ENCODE results near the gene C1orf115.
A peak's percentile ranks its signal among the peaks of the same experiment; 100 is the strongest.
"Not testable (repeated sequence)": the region's sequence is repeated elsewhere in the genome, so short reads cannot be mapped to it uniquely, and the experiment has no call there.

Gene C1orf115

GRCh38 chr1:220732621-220733020 is 42.5 kb downstream of the C1orf115 start:
- Histone ChIP-seq H3K36me3 (ENCODE audit: control insufficient read depth, insufficient read depth, low read length) (no peaks in the 10 kb centered on the region), H3K4me1 (ENCODE audit: control insufficient read depth, insufficient read depth, low read length) (peaks cover 15% of the 10 kb centered on the region), H3K9ac (ENCODE audit: low read length) (peak overlapping the region; percentile 40), H3K27me3 (ENCODE audit: control insufficient read depth, insufficient read depth, low read length) (no peaks in the 10 kb centered on the region), H3K9me3 (ENCODE audit: control insufficient read depth, low read length) (no peaks in the 10 kb centered on the region), H3K4me3 (ENCODE audit: low read length) (peak overlapping the region; percentile 62)

- Histone ChIP-seq H3K9ac (ENCODE audit: low read length) (peak overlapping the region; percentile 40), H3K9me3 (ENCODE audit: control insufficient read depth, low read length) (no peaks in the 10 kb centered on the region), H3K27me3 (ENCODE audit: control insufficient read depth, insufficient read depth, low read length) (no peaks in the 10 kb centered on the region), H3K4me1 (ENCODE audit: control insufficient read depth, insufficient read depth, low read length) (peaks cover 15% of the 10 kb centered on the region), H3K4me3 (ENCODE audit: low read length) (peak overlapping the region; percentile 62), H3K36me3 (ENCODE audit: control insufficient read depth, insufficient read depth, low read length) (no peaks in the 10 kb centered on the region)
Observed at GRCh38 chr1:220733086-220733601, 43.0 kb downstream of the C1orf115 start.

GRCh38 chr1:220734571-220735326 is 44.6 kb downstream of the C1orf115 start:
- H3K4me3 ChIP-seq (ENCODE audit: low read length), result no peak overlapping the region
- peak overlapping the region; percentile 60 for H3K9ac ChIP-seq (ENCODE audit: low read length)

GRCh38 chr1:220736283-220736682 is 46.1 kb downstream of the C1orf115 start:
- not testable (repeated sequence) for H3K36me3 ChIP-seq (ENCODE audit: control insufficient read depth, insufficient read depth, low read length); H3K27me3 ChIP-seq (ENCODE audit: control insufficient read depth, insufficient read depth, low read length); H3K9ac ChIP-seq (ENCODE audit: low read length); H3K4me3 ChIP-seq (ENCODE audit: low read length); H3K9me3 ChIP-seq (ENCODE audit: control insufficient read depth, low read length)
- H3K4me1 ChIP-seq (ENCODE audit: control insufficient read depth, insufficient read depth, low read length), result peaks cover 15% of the 10 kb centered on the region

More at GRCh38 chr1:220734571-220735326, 44.6 kb downstream of the C1orf115 start:
- Histone ChIP-seq H3K27me3 (ENCODE audit: control insufficient read depth, insufficient read depth, low read length) (no peaks in the 10 kb centered on the region), H3K9me3 (ENCODE audit: control insufficient read depth, low read length) (no peaks in the 10 kb centered on the region), H3K4me1 (ENCODE audit: control insufficient read depth, insufficient read depth, low read length) (peaks cover 15% of the 10 kb centered on the region), H3K36me3 (ENCODE audit: control insufficient read depth, insufficient read depth, low read length) (no peaks in the 10 kb centered on the region)

- no peaks in the 10 kb centered on the region for H3K27me3 ChIP-seq (ENCODE audit: control insufficient read depth, insufficient read depth, low read length)
- H3K4me3 ChIP-seq (ENCODE audit: low read length), result no peak overlapping the region
- H3K9ac ChIP-seq (ENCODE audit: low read length), result no peak overlapping the region
- H3K4me1 ChIP-seq (ENCODE audit: control insufficient read depth, insufficient read depth, low read length), result no peaks in the 10 kb centered on the region
- H3K36me3 ChIP-seq (ENCODE audit: control insufficient read depth, insufficient read depth, low read length), result no peaks in the 10 kb centered on the region
- H3K9me3 ChIP-seq (ENCODE audit: control insufficient read depth, low read length), result no peaks in the 10 kb centered on the region
Observed at GRCh38 chr1:220741349-220741748, 51.2 kb downstream of the C1orf115 start.

GRCh38 chr1:220741825-220742224 is 51.7 kb downstream of the C1orf115 start:
- Histone ChIP-seq H3K4me3 (ENCODE audit: low read length) (no peak overlapping the region), H3K27me3 (ENCODE audit: control insufficient read depth, insufficient read depth, low read length) (no peaks in the 10 kb centered on the region), H3K9ac (ENCODE audit: low read length) (no peak overlapping the region), H3K9me3 (ENCODE audit: control insufficient read depth, low read length) (no peaks in the 10 kb centered on the region), H3K4me1 (ENCODE audit: control insufficient read depth, insufficient read depth, low read length) (no peaks in the 10 kb centered on the region), H3K36me3 (ENCODE audit: control insufficient read depth, insufficient read depth, low read length) (no peaks in the 10 kb centered on the region)

- Histone ChIP-seq H3K36me3 (ENCODE audit: control insufficient read depth, insufficient read depth, low read length) (no peaks in the 10 kb centered on the region), H3K9ac (ENCODE audit: low read length) (no peak overlapping the region), H3K9me3 (ENCODE audit: control insufficient read depth, low read length) (no peaks in the 10 kb centered on the region), H3K27me3 (ENCODE audit: control insufficient read depth, insufficient read depth, low read length) (no peaks in the 10 kb centered on the region), H3K4me1 (ENCODE audit: control insufficient read depth, insufficient read depth, low read length) (peaks cover 2% of the 10 kb centered on the region), H3K4me3 (ENCODE audit: low read length) (no peak overlapping the region)
Observed at GRCh38 chr1:220742520-220742919, 52.4 kb downstream of the C1orf115 start.

GRCh38 chr1:220746851-220747250 is 56.7 kb downstream of the C1orf115 start:
- H3K36me3 ChIP-seq (ENCODE audit: control insufficient read depth, insufficient read depth, low read length), result no peaks in the 10 kb centered on the region
- H3K27me3 ChIP-seq (ENCODE audit: control insufficient read depth, insufficient read depth, low read length), result no peaks in the 10 kb centered on the region
- H3K4me1 ChIP-seq (ENCODE audit: control insufficient read depth, insufficient read depth, low read length), result peaks cover 36% of the 10 kb centered on the region
- H3K9ac ChIP-seq (ENCODE audit: low read length), result no peak overlapping the region
- H3K9me3 ChIP-seq (ENCODE audit: control insufficient read depth, low read length), result no peaks in the 10 kb centered on the region
- H3K4me3 ChIP-seq (ENCODE audit: low read length), result no peak overlapping the region

GRCh38 chr1:220747437-220748088 is 57.4 kb downstream of the C1orf115 start:
- peaks cover 36% of the 10 kb centered on the region for H3K4me1 ChIP-seq (ENCODE audit: control insufficient read depth, insufficient read depth, low read length)
- H3K27me3 ChIP-seq (ENCODE audit: control insufficient read depth, insufficient read depth, low read length), result no peaks in the 10 kb centered on the region
- H3K9ac ChIP-seq (ENCODE audit: low read length), result peak overlapping the region; percentile 76
- no peaks in the 10 kb centered on the region for H3K9me3 ChIP-seq (ENCODE audit: control insufficient read depth, low read length)
- H3K36me3 ChIP-seq (ENCODE audit: control insufficient read depth, insufficient read depth, low read length), result no peaks in the 10 kb centered on the region
- H3K4me3 ChIP-seq (ENCODE audit: low read length), result peak overlapping the region; percentile 31

GRCh38 chr1:220748089-220748934 is 58.1 kb downstream of the C1orf115 start, which contains the start of gene MTARC2:
MTARC2 (plus strand) TSS chr1:220748322; CDS start chr1:220748532, 210 bp downstream.
- H3K9ac ChIP-seq (ENCODE audit: low read length), result peak within 1 kb of the TSS; percentile 76
- H3K4me1 ChIP-seq (ENCODE audit: control insufficient read depth, insufficient read depth, low read length), result peaks cover 36% of the 10 kb centered on the region
- H3K4me3 ChIP-seq (ENCODE audit: low read length), result peak within 1 kb of the TSS; percentile 31
- H3K9me3 ChIP-seq (ENCODE audit: control insufficient read depth, low read length), result no peaks in the 10 kb centered on the region
- no peaks in the 10 kb centered on the region for H3K36me3 ChIP-seq (ENCODE audit: control insufficient read depth, insufficient read depth, low read length)
- no peaks in the 10 kb centered on the region for H3K27me3 ChIP-seq (ENCODE audit: control insufficient read depth, insufficient read depth, low read length)

All from mucosa of stomach (tissue), 1 donor.